Stimulated activated CD4-positive, alpha-beta T cell treated with anti-CD3 and anti-CD28 coated beads, Interleukin-15, amount 100 ng/mL, for 24 hours (primary cell): ENCODE results near the gene LRRC1.

Experiments
- DNase-seq: peaks from one replicate; pipeline ENCODE4 v3.0.0-alpha.2; 2020

The LRRC1 gene

DNA sequence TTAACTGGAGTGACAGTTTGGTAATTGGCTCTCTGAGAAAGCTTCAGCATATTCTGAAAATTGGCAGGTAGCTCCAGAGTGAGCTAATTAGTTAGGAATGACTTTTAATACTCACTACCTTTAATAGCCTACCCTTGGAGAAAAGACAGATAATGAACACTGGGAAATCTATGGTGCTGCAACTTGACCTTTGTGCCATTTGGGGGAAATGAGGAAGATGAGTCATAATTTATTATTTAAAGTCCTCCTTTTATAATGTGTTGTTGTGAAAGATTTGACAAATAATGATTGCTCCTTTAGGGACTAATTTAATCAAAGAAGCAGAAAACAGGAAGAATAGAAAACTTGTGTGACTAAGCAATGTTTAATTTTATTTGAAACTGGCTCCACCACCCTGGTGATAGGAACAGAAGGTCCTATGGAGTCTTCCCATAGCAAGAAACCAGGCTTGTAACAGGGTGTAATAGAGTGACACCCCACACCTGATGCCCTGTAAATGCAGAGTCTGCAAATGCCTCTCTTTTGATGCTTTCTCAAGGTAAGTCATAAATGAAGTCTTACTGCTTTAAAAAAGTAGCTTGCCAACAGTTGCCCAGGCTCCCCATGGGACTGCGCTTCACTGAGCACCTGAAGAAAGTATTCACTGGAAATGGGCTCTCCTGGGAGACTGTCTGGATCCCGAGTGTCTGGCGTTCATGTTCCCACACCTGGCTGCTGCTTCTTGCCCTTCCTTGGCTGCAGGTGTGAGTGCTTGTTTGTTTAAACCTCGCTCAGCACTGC lies 134.4 kb downstream of the LRRC1 start:
- DNase-seq, result no peak

DNA sequence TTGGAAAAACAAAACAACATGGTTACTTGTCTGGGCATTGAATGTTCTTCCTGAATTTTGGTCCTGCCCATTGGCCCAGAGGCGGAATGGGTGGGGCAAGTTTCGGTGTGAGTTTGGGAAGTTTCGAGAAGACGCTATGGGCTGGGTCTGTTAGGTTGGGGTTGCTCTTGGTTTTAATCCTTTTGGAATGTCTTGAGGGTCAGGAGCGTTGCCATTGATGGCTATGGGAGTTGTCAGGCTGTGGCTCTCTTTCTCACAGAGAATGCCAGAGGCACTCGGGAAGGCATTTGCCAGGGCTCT lies 135.0 kb downstream of the LRRC1 start:
- no peak for DNase-seq

- no peak for DNase-seq
These were observed 135.5 kb downstream of the LRRC1 start for GRCh38 chr6:53930330-53930729.

- no peak for DNase-seq
These were observed 136.3 kb downstream of the LRRC1 start for GRCh38 chr6:53931086-53931485.

DNA sequence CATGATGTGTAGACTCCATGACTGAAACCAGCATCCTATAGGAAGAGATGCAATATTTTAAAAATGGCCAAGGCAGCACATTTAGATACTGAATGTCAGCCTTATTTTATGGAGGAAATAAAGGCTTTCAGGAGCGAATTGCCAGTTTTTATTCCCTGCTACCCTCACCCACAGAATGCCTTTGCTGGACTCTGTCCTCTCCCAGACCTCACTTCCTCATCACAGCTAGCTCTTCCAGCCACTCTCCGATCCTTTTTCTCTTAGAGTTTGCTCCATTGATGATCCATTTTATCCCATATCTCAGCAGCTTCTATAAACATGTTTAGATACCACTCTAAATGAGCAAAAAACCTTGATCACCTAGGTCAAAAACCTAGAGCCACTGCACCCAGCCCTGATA lies 137.7 kb downstream of the LRRC1 start:
- no peak for DNase-seq

DNA sequence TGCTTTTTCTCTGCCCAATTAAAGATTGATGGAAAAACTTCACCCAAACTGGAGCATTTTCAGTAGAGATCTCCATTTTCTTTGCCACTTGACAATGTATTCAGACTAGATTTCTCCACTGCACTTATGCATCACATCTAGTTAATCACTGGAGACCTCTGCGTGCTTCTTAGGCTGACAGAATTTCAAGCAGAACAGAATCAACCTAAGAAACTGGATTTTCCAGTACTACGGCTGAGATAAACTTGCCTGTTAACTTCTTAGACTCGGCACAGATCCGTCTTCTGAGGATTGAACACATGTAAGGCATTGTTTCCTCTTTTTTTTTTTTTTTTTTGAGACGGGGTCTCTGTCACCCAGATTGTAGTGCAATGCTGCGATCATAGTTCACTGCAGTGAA lies 139.2 kb downstream of the LRRC1 start:
- DNase-seq, result no peak

GRCh38 chr6:53937461-53937860 lies 142.7 kb downstream of the LRRC1 start:
- no peak for DNase-seq

GRCh38 chr6:53938810-53939209 lies 144.0 kb downstream of the LRRC1 start:
- DNase-seq, result no peak

GRCh38 chr6:53939830-53940229 lies 145.0 kb downstream of the LRRC1 start:
- DNase-seq, result no peak

DNA sequence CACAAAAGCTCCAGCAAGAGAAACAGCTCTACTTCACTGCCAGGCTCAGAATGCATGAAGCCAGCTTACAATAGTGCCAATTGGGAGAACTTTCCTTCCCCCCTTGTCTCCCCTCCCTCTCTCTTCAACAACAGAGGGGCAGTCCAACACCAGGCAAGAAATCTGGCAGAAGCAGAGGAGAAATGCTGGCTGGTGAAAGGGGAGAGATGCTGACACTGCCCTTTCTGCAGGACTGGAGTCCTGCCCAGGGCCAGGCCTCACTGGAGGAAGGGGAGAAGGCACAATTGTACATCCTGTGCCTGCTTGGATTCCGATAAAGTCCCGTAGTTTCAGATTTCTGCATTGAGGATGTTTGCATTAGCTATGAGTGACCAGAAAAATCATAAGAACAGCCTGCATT lies 148.6 kb downstream of the LRRC1 start:
- no peak for DNase-seq

GRCh38 chr6:53944091-53944490 lies 149.3 kb downstream of the LRRC1 start:
- no peak for DNase-seq

DNA sequence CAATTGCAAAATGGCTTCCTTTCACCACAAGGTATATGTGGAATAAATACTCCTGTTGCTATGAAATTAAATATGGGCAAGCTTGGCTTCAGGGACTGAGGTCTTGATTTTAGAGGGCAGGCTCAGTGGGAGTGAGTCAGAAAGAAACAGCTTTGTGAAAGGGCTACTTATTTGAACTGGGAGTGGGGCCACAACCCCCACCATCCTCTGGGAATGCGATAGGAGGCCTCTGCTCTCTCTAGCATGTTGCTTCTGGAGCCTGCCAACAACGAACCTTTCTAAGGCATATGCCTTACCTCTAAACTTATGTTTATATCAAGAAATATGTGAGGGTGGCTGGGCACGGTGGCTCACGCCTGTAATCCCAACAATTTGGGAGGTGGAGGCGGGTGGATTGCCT lies 149.7 kb downstream of the LRRC1 start:
- no peak for DNase-seq

DNA sequence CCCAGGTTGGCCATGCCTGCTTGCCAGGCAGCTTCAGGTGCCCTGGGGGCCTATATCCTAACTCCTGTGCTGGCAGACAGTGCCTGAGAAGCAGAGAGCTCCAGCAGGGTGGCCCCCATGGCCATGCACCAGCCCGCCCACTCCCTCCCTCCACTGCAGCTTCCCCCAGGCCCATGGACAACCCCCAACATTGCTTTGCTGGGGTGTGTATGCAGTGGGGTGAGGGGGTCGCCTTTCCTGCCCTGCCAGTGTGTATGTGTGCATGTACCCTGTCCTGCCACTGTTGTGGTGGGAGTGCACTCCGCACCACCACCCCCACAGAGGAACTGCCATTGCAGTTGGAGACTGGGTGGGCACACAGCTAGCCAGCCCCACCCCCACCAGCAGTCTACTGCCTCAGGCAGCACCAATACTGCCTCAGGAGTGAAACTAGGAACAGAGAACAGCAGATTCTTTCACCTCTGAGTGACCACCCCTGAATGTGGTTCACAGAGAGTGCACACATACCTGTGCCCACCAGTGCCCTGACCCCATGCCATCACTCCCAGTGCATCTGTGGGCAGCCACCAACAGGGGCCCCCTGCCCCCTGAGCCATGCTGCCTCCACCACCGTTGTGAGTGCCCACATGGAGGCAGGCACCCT lies 151.1 kb downstream of the LRRC1 start:
- DNase-seq, result no peak

- DNase-seq, result no peak
These were observed 153.0 kb downstream of the LRRC1 start for GRCh38 chr6:53947780-53948179.

DNA sequence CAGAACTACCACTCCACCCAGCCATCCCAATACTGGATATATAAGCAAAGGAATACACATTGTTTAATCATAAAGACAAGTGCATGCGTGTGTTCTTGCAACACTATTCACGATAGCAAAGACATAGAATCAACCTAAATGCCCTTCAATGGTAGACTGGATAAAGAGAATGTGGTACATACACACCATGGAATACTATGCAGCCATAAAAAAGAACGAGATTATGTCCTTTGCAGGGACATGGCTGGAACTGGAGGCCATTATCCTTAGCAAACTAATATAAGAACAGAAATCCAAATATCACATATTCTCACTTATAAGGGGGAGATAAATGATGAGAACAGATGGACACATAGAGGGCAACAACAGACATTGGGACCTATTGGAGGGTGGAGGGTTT lies 156.6 kb downstream of the LRRC1 start:
- no peak for DNase-seq

DNA sequence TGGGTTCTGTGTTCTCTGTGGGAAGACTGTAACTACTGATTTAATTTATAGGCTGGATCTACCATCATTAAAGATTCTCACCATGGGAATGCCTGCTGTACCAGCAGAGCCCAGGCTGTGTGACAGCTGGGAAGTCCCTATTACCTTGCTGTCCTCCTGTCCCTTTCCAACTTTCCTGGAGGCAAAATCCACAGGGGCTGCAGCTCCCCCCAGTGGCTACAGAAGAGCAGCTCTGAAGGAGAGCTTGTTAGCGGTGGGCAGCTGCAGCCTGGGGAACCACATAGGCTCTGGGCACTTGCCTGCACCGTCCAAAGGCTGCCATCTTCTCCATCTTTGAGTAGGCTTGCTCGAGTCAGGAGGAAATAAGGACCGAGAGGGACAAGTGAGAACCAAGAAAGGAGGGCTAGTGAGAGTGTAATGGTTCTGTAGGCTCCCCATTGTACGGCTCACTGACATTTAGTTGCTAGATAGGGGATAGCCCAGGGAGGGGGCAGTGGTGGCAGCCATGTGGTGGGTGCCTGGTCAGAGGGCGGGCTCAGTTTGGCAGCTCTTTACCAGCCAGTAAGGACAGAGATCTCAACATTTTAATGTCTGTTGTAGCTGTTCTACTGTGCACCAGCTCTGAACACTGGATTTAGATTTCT lies 161.4 kb downstream of the LRRC1 start:
- DNase-seq, result no peak

- no peak for DNase-seq
These were observed 162.0 kb downstream of the LRRC1 start for GRCh38 chr6:53956804-53957203.

DNA sequence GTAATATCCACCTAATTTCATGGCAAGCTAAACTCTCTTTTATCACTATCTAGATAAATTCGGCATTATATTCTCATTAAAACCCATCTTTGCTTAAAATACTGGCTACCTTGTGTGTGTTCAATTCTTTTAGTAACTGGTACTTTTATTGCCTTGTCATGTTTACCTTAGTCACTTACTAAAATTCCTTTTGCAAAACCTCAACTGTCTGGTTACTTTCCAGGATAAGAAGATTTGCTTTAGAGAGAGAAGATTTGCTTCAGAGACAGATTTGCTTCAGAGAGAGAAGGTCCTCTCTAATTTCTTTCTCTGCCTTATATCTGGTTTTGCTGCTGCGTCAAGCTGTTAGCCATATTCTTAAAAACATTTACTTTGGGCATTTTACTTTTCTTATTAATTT lies 164.9 kb downstream of the LRRC1 start:
- no peak for DNase-seq

GRCh38 chr6:53960311-53960710 lies 165.5 kb downstream of the LRRC1 start:
- DNase-seq, result no peak

GRCh38 chr6:53961679-53962370 lies 167.0 kb downstream of the LRRC1 start:
- DNase-seq, result no peak

- DNase-seq, result no peak
These were observed 167.8 kb downstream of the LRRC1 start for GRCh38 chr6:53962646-53963045.

- DNase-seq, result no peak
These were observed 172.6 kb downstream of the LRRC1 start for GRCh38 chr6:53967415-53967814.
